SJSA1 (cell line): ENCODE results near the gene PMS1. TPM values are rescaled to one million over a fixed set of nuclear protein-coding genes. Genes with fewer than 3 reads are reported as not detected.

Source experiments
- DNase-seq, 2 experiments: peaks; one replicate each; pipeline ENCODE4 v3.0.0-alpha.2; 2015 to 2020; ENCODE audit warnings: low spot score in 2 of 2, low read depth in 1 of 2
- H3K27ac ChIP-seq: fragments of 250-450 bp; sonication (Bioruptor Pico); 2 replicates; pipeline ENCODE4 v1.5.1; 2020; ENCODE audit warnings: mild to moderate bottlenecking, moderate library complexity
- H3K27me3 ChIP-seq: fragments of 250-450 bp; sonication (Bioruptor Pico); replicated peaks from 2 replicates; pipeline ENCODE4 v1.5.1; 2020; ENCODE audit warnings: mild to moderate bottlenecking, moderate library complexity
- H3K36me3 ChIP-seq: fragments of 250-450 bp; sonication (Bioruptor Pico); 2 replicates; pipeline ENCODE4 v1.5.1; 2020; ENCODE audit warnings: mild to moderate bottlenecking
- H3K4me1 ChIP-seq: fragments of 250-450 bp; sonication (Bioruptor Pico); replicated peaks from 2 replicates; pipeline ENCODE4 v1.6.1; 2021; ENCODE audit warnings: mild to moderate bottlenecking
- H3K4me3 ChIP-seq: fragments of 250-450 bp; sonication (Bioruptor Pico); 2 replicates; pipeline ENCODE4 v1.5.1; 2020; ENCODE audit warnings: mild to moderate bottlenecking
- H3K9me3 ChIP-seq: fragments of 250-450 bp; sonication (Bioruptor Pico); replicated peaks from 2 replicates; pipeline ENCODE4 v1.5.1; 2020; ENCODE audit warnings: mild to moderate bottlenecking
- total RNA-seq: library from RNA; depleted of rRNA; stranded (reverse); fragments of >200 nt; shearing (Covaris generic); gene quantifications from 2 replicates; pipeline ENCODE4 v1.2.3, GENCODE V29; 2014

The PMS1 gene
- total RNA-seq, 1 experiment from 2014 or later = 27.9 TPM

DNA sequence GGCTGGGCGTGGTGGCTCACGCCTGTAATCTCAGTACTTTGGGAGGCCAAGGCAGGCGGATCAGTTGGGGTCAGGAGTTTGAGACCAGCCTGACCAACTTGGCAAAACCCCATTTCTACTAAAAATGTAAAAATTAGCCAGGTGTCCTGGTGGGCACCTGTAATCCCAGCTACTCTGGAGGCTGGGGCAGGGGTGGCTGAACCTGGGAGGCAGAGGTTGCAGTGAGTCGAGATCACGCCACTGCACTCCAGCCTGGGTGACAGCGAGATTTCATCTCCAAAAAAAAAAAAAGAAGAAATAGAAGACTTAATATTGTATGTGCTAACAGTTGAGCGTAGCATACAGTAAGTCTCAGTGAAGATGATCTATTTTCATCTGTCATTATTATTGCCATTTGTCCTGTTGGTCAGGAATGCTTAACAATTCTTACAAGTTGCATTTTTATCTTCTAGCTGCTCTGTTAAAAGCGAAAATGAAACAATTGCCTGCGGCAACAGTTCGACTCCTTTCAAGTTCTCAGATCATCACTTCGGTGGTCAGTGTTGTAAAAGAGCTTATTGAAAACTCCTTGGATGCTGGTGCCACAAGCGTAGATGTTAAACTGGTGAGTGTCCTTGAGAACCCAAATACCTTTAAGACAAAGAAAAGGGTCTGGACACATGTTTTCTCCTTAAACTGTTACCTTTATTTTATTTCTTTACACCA, 7.2 kb downstream of the PMS1 start:
- Histone ChIP-seq H3K27ac (no peak overlapping the region), H3K27me3 (no peaks in the 10 kb centered on the region), H3K4me3 (no peak overlapping the region), H3K9me3 (no peaks in the 10 kb centered on the region), H3K4me1 (no peaks in the 10 kb centered on the region), H3K36me3 (peaks cover 39% of the 10 kb centered on the region)
- no peak for DNase-seq

DNA sequence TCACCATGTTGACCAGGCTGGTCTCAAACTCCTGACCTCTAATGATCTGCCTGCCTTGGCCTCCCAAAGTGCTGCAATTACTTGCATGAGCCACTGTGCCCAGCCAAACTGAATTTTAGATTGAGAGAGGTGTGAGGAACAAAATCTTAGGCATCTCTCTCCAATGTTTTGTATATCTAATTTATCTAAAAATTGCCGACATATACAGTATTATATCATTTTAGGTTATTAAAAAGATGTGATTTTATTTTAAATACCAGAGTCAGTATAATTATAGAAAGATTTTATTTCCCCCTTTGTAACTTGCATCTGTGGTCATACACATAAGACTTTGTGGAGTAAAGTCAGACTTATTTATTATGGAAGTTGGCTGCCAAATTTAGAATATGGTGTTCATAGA, 10.1 kb downstream of the PMS1 start:
- no peak overlapping the region for H3K4me3 ChIP-seq
- H3K4me1 ChIP-seq = peaks cover 14% of the 10 kb centered on the region
- no peak for DNase-seq
- H3K27me3 ChIP-seq = no peaks in the 10 kb centered on the region
- H3K27ac ChIP-seq = no peak overlapping the region
- no peaks in the 10 kb centered on the region for H3K9me3 ChIP-seq
- peaks cover 58% of the 10 kb centered on the region for H3K36me3 ChIP-seq

DNA sequence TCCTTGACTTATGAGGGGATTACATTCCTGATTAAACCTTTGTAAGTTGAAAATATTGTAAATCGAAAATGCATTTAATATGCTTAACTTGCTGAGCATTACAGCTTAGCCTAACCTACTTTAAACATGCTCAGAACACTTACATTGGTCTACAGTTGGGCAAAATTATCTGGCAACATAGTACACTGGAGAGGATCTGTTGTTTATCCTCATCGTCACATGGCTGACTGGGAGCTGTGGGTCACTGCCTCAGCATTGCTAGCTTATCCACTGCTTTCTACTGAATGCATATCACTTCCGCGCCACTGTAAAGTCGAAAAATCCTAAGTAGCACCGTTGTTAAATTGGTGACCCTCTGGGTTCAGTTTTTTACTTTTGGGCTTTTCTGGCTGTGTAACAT, 13.7 kb downstream of the PMS1 start:
- Histone ChIP-seq H3K36me3 (peaks cover 57% of the 10 kb centered on the region), H3K27ac (no peak overlapping the region), H3K4me3 (no peak overlapping the region), H3K9me3 (no peaks in the 10 kb centered on the region), H3K4me1 (peaks cover 21% of the 10 kb centered on the region), H3K27me3 (no peaks in the 10 kb centered on the region)
- DNase-seq = no peak

DNA sequence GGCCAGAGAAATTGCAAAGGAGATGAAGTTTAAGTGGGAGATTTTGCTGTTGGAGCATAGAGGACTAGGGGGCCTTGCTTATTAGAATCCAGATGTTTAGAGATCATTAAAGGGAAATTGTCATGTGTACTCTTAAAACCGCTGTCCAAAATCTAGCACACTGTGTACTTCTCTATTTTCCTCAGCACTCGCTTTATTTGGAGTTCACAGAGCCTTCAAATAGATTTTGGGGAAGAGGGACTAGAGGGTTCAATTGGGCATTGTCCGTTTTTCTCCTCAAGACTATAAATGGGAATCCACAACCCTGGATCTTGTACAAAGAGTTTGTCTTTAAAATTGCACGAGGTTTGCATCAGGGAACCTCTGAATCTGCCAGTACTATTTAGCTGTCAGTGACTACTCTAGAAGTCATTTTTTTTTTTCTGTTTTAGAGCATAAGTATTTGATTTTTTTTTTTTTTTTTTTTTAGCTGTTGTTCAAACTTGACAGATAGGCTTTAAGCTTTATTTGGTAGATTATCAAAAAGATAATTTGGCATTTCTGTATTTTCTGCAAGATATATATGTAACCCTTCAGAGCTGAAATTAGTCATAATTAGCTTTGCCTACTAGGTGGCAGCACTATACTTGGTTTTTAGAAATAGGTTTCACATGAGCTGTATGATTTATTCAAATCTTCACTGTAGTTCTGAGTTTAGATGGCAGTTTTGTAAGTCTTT, 14.2 kb downstream of the PMS1 start:
- peaks cover 21% of the 10 kb centered on the region for H3K4me1 ChIP-seq
- H3K4me3 ChIP-seq = no peak overlapping the region
- peak in 1 of 2 experiments; percentile 61 for DNase-seq
- H3K36me3 ChIP-seq = peaks cover 54% of the 10 kb centered on the region
- H3K9me3 ChIP-seq = no peaks in the 10 kb centered on the region
- no peak overlapping the region; the same call in 1 of the 2 replicates for H3K27ac ChIP-seq
- no peaks in the 10 kb centered on the region for H3K27me3 ChIP-seq

DNA sequence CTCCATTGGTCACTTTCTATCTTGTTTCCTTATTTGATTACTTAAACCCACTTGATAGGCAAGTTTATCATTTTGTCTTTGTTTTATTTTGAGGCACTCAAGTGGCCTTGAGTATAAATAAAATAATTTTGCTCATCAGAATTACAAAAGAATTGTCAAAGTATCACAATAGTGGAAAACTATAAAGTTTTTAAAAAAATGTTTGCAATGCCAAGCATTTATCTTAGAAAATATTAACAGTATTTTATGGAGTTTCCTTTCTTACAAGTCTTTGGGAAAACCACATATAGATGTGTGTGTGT, 14.7 kb downstream of the PMS1 start:
- Histone ChIP-seq H3K36me3 (peaks cover 54% of the 10 kb centered on the region), H3K9me3 (no peaks in the 10 kb centered on the region), H3K4me1 (peaks cover 21% of the 10 kb centered on the region), H3K4me3 (no peak overlapping the region), H3K27me3 (no peaks in the 10 kb centered on the region), H3K27ac (no peak overlapping the region; the same call in 1 of the 2 replicates)
- DNase-seq = no peak

DNA sequence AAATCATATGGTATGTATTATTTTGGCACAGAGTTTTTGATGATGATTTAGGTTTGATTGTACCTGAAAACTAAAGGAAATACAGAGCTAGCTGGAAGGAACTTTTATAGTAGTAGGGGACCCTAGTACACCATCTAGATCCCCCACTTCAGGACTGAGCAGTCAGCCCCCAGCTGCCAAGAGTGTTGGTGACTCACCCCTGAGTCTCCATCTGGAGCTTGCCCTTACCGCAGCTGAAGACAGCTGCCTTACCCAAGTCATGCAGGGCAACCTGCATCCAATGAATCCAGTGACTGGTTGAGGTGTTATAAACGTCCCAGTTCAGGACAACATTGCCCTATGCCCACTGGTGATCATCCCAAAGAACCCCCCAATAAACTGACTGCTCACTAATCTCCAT, 15.3 kb downstream of the PMS1 start:
- peak; percentile 46 to 55 for DNase-seq
- no peaks in the 10 kb centered on the region for H3K27me3 ChIP-seq
- H3K4me3 ChIP-seq = no peak overlapping the region
- H3K4me1 ChIP-seq = peaks cover 21% of the 10 kb centered on the region
- peaks cover 54% of the 10 kb centered on the region for H3K36me3 ChIP-seq
- no peak overlapping the region; the same call in 1 of the 2 replicates for H3K27ac ChIP-seq
- no peaks in the 10 kb centered on the region for H3K9me3 ChIP-seq

DNA sequence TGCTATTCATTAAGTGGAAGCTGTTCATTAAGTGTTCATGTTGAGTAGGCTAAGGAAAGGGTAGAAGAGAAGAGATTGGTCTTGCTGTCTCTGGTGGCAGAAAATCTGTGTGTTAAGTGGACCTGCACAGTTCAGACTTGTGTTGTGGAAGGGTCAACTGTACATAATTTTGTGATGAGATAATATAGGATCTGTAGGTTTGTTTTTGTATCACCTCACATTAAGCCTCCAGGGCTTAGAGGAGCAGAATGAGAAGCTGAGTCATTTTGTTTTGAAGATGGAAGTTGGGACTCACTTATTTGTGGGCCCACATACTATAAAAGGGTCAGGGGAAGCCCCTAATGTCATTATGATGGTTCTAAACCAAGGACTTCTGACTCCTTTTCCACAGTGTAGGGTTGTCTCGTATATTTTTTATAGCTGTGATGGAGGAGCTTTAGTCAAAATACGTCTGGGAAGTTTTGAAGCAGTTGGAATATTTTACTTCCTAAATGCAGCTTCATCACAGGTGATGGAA, 18.2 kb downstream of the PMS1 start:
- Histone ChIP-seq H3K36me3 (peaks cover 40% of the 10 kb centered on the region), H3K4me3 (no peak overlapping the region), H3K9me3 (no peaks in the 10 kb centered on the region), H3K27me3 (no peaks in the 10 kb centered on the region), H3K27ac (no peak overlapping the region), H3K4me1 (peaks cover 21% of the 10 kb centered on the region)
- DNase-seq = no peak

DNA sequence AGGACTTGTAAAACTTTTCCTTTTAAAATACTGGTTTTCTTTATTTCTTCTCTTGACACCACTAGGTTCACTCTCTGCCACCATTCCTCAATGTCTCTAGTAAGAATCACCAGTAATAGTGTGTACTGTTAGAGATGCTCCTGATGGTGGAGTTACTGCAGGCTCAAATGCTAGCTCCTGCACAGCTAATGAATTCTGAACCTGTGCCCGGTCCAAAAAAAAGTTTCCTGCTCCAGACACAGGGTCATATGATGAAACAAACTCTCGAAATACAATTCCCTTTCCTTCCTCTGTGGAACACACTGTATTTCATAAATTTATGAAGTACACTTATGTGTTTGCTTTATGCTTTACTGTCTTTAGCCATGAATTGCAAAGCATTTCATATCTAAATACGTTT, 19.2 kb downstream of the PMS1 start:
- Histone ChIP-seq H3K36me3 (peaks cover 41% of the 10 kb centered on the region), H3K27me3 (no peaks in the 10 kb centered on the region), H3K4me3 (no peak overlapping the region), H3K27ac (no peak overlapping the region), H3K4me1 (peaks cover 15% of the 10 kb centered on the region), H3K9me3 (no peaks in the 10 kb centered on the region)
- no peak for DNase-seq

DNA sequence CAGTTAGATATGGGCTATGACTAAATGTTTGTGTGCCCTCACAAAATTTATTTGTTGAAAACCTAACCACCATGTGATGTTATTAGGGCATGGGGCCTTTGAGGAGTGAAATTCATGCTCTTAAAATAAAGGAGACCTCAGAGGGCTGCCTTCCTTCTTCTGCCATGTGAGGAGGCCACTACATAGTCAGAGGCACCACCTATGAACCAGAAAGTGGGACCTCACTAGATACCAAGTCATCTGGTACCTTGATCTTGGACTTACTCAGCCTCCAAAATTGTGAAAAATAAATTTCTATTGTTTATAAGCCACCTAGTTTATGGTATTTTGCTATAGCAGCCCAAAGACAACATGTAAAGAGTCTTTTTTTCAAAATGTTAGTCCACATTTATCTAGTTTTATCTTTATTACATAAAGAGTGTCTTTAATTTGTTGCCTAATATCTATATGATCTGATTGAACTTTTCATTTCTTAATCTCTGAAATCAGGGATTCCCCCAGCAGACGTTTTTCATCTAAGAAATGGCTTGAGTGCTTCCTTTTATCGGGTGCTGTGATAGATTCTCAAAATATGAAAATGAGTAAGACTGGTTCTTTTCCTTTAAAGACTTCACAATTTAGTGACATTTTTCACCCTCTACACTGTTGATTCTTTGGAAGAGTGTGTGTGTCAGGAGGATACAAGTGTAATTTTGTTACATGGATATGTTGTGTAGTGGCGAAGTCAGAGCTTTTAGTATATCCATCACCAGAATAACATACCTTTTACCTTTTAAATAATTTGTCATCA, 34.2 kb downstream of the PMS1 start:
- H3K9me3 ChIP-seq = no peaks in the 10 kb centered on the region
- no peaks in the 10 kb centered on the region for H3K27me3 ChIP-seq
- peak overlapping the region; percentile 11; the same call in 1 of the 2 replicates for H3K27ac ChIP-seq
- H3K36me3 ChIP-seq = peaks cover 14% of the 10 kb centered on the region
- H3K4me1 ChIP-seq = peaks cover 7% of the 10 kb centered on the region
- DNase-seq = no peak
- H3K4me3 ChIP-seq = no peak overlapping the region

DNA sequence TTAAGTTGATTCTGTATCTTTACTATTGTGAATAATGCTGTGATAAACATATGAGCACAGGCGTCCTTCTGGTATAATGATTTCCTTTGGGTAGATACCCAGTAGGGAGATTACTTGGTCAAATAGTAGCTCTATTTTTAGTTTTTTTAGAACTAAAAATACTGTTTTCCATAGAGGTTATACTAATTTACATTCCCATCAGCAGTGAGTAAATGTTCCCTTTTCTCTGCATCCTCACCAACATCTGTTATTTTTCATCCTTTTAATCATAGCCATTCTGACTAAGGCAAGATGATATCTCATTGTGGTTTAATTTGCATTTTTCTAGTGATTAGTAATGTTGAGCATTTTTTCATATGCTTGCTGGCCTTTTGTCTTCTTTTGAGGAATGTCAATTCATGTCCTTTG, 35.1 kb downstream of the PMS1 start:
- Histone ChIP-seq H3K4me1 (peaks cover 7% of the 10 kb centered on the region), H3K27me3 (no peaks in the 10 kb centered on the region), H3K27ac (peak overlapping the region; percentile 11; the same call in 1 of the 2 replicates), H3K36me3 (peaks cover 9% of the 10 kb centered on the region), H3K9me3 (no peaks in the 10 kb centered on the region), H3K4me3 (no peak overlapping the region)
- peak in 1 of 2 experiments; percentile 79 for DNase-seq

DNA sequence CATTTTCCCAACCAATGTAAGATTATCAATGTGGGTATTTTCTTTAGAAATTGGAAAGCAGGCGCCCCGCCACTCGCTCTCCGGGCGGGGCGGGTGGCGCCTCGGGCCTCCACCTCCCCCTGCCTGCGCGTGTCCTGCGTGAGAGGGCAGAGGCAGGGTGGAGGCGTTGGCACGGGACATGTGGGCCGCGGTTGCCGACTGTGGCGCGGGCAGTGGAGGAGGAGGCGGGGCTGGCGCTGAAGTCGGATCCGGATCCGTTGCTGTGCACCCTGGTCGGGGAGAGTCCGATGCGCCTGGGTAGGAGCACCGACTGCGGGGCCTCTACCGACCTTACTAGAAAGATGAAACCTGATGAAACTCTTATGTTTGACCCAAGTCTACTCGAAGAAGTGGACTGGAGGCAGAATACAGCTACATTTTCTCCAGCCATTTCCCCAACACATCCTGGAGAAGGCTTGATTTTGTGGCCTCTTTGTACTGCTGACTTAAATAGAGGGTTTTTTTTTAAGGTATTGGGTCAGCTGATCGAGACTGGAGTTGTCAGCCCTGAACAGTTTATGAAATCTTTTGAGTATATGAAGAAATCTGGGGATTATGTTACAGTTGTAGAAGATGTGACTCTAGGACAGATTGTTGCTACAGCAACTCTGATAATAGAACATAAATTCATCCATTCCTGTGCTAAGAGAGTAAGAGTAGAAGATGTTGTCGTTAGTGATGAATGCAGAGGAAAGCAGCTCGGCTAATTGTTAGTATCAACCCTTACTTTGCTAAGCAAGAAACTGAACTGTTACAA, 37.9 kb downstream of the PMS1 start:
- no peaks in the 10 kb centered on the region for H3K27me3 ChIP-seq
- H3K4me3 ChIP-seq = no peak overlapping the region
- no peak overlapping the region for H3K27ac ChIP-seq
- H3K36me3 ChIP-seq = peaks cover 12% of the 10 kb centered on the region
- peaks cover 7% of the 10 kb centered on the region for H3K4me1 ChIP-seq
- H3K9me3 ChIP-seq = no peaks in the 10 kb centered on the region
- no peak for DNase-seq

DNA sequence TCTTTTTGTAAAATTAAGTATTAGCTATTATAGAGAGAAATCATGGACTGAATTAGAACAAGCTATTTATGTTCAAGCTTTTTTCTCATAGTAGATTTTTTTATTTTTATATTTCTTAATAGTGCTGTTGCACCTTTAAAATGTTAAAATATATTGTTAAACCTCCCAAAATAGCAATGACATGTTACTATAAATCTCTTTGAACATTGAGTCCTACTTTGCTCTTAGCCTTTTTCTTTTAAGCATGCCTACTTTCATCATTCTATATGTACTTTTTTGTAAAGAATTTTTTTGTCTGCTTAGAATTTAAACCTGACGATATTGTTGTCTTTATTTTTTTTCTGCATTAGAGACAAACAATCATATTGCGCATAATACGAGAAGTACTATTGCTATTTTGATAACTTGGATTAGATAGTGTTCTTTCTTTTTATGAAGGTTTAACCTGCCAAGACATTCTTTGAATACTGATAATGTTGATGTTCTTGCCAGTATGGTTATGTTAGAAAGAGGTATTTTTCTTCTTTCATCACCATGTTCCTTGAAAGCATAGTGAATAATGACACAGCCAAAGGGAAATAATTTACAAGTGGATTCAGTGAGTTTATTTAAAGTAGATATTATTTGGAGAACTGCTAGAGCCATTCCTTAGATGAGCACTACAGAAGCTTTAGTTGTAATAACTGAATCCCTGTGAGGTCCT, 40.6 kb downstream of the PMS1 start:
- H3K4me3 ChIP-seq = no peak overlapping the region
- no peaks in the 10 kb centered on the region for H3K9me3 ChIP-seq
- H3K27ac ChIP-seq = no peak overlapping the region
- DNase-seq = no peak
- H3K4me1 ChIP-seq = peaks cover 4% of the 10 kb centered on the region
- no peaks in the 10 kb centered on the region for H3K27me3 ChIP-seq
- H3K36me3 ChIP-seq = peaks cover 3% of the 10 kb centered on the region; the same call in 1 of the 2 replicates

DNA sequence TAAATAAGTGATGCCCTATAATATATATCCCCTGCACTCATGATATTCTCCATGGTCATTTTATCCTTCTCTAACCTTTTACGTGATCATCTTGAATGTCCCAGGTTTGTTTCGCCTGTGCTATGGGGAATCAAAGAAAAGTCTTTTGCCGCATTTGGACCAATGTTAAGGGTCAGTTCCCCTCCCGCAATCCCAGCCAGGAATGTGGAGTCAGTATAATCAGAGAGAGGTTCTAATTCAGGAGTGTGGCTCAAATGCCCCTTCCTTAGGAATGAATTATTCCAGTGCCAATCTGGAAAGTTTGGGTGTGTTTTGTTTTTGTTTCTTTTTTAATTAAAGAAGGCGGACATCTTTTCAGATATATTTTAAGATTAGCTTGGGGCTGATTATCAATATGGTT, 41.8 kb downstream of the PMS1 start:
- H3K4me1 ChIP-seq = no peaks in the 10 kb centered on the region
- H3K36me3 ChIP-seq = peaks cover 3% of the 10 kb centered on the region; the same call in 1 of the 2 replicates
- H3K4me3 ChIP-seq = no peak overlapping the region
- H3K27ac ChIP-seq = no peak overlapping the region
- H3K27me3 ChIP-seq = no peaks in the 10 kb centered on the region
- H3K9me3 ChIP-seq = no peaks in the 10 kb centered on the region
- no peak for DNase-seq
